HUES6 (cell line): ENCODE data around the gene DGCR2.
A peak's percentile ranks its signal among the peaks of the same experiment; 100 is the strongest.

ENCODE experiments used
- H3K27ac ChIP-seq: 2 replicates; pipeline ENCODE4 v1.7.0; 2013; ENCODE audit warnings: low read depth, mild to moderate bottlenecking, low read length, inconsistent platforms
- H3K27me3 ChIP-seq: 2 replicates; pipeline ENCODE4 v1.6.1; 2013; ENCODE audit warnings: low read length; ENCODE audit not compliant: control insufficient read depth, insufficient read depth
- H3K36me3 ChIP-seq: 2 replicates; pipeline ENCODE4 v1.6.1; 2013; ENCODE audit warnings: low read length; ENCODE audit not compliant: control insufficient read depth, insufficient read depth
- H3K4me1 ChIP-seq: 2 replicates; pipeline ENCODE4 v1.6.1; 2013; ENCODE audit warnings: low read length; ENCODE audit not compliant: control insufficient read depth, insufficient read depth
- H3K4me3 ChIP-seq: 2 replicates; pipeline ENCODE4 v1.5.1; 2013; ENCODE audit warnings: low read depth, low read length
- H3K9ac ChIP-seq: one replicate; pipeline ENCODE4 v1.6.1; 2013; ENCODE audit warnings: mild to moderate bottlenecking, low read length
- H3K9me3 ChIP-seq: 2 replicates; pipeline ENCODE4 v1.6.1; 2013; ENCODE audit warnings: low read depth, low read length; ENCODE audit not compliant: control insufficient read depth, insufficient read depth

The DGCR2 gene

DNA sequence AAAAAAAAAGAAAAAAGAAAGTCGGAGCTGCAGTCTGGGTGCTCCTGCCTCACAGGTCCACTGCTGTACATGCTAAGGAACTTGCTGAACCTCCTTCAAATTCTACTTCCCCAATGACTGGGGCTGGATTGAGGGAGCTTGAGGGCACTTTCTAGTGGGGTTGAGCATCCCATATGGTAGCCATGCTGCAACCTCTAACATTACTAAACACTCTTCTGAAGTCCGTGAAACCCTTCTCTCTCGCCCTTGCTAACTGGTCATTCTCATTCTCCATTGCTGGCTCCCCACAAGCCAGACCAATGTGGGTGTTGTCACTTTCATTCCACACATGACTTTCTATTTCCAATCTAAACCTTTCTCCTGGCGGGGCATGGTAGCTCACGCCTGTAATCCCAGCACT is 21.0 kb upstream of the DGCR2 start:
- H3K27ac ChIP-seq = no peak overlapping the region
- H3K27me3 ChIP-seq = peaks cover 24% of the 10 kb centered on the region
- H3K36me3 ChIP-seq = peaks cover 44% of the 10 kb centered on the region
- H3K4me3 ChIP-seq = peak overlapping the region; percentile 80; the same call in 1 of the 2 replicates
- H3K4me1 ChIP-seq = peaks cover 3% of the 10 kb centered on the region
- H3K9ac ChIP-seq = no peak overlapping the region
- no peaks in the 10 kb centered on the region for H3K9me3 ChIP-seq

DNA sequence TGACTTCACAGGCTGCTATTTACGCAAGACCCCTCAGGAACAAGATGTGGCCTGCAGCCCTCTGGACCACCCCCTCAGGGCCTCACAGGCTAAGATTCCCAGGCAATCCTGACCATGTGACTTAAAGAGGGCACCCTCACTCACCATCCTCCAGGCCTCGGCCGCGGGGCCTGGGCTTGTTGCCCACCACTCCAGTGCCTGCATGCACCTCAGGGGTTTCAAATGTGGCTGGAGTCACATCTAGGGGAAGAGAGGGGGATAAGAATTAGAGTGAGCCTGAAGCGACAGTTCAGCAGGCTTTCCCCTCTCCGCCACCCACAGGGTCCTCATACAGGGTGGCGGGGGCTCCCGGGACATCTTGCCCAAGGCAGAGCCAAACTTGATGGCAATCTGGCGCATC is 20.2 kb upstream of the DGCR2 start:
- no peak overlapping the region for H3K9ac ChIP-seq
- peaks cover 16% of the 10 kb centered on the region for H3K27me3 ChIP-seq
- H3K27ac ChIP-seq = no peak overlapping the region
- peaks cover 53% of the 10 kb centered on the region for H3K36me3 ChIP-seq
- no peaks in the 10 kb centered on the region for H3K9me3 ChIP-seq
- H3K4me1 ChIP-seq = peaks cover 3% of the 10 kb centered on the region
- H3K4me3 ChIP-seq = no peak overlapping the region

DNA sequence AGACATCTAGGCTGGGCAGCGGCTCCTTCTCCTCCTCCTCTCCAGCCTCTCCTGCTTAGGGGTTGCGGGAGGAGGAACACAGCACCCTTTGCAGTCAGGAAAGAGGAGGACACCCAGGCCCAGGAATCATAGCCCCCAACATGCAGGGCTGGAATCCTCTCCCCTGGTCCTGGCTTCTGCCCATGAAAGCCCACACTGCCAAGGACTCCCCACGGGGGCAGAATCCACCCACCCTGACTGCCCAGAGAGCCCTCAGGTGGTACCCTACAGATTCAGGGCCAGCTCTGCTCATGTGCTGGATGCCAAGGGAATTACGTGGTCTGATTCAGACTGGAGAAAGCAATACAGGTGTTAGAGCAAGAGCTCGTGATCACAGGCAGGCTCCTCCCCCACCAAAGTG is 17.8 kb upstream of the DGCR2 start:
- no peaks in the 10 kb centered on the region for H3K9me3 ChIP-seq
- no peak overlapping the region for H3K4me3 ChIP-seq
- no peak overlapping the region for H3K27ac ChIP-seq
- H3K27me3 ChIP-seq = no peaks in the 10 kb centered on the region
- H3K9ac ChIP-seq = no peak overlapping the region
- H3K36me3 ChIP-seq = peaks cover 73% of the 10 kb centered on the region
- H3K4me1 ChIP-seq = peaks cover 3% of the 10 kb centered on the region; the same call in 1 of the 2 replicates

DNA sequence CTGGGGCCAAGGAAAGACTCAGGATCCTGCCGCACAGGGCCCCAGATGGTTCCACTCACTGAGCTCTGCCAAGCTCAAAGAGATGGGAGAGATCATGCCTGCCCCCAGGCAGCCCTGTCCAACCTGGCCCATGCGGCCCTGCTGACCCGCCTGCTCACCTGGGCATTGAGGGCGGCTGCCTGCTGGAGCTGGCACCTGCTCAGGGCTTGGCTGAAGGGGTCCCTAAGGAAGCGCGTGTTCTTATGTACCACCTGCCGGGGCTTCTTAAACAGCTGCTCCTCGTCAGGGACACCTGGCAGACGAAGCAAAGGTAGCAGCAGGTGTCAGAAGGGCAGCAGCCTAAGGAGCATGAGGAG is 16.8 kb upstream of the DGCR2 start:
- no peaks in the 10 kb centered on the region for H3K27me3 ChIP-seq
- no peak overlapping the region for H3K9ac ChIP-seq
- peaks cover 83% of the 10 kb centered on the region for H3K36me3 ChIP-seq
- no peak overlapping the region for H3K4me3 ChIP-seq
- H3K27ac ChIP-seq = no peak overlapping the region
- H3K4me1 ChIP-seq = peaks cover 3% of the 10 kb centered on the region; the same call in 1 of the 2 replicates
- no peaks in the 10 kb centered on the region for H3K9me3 ChIP-seq

DNA sequence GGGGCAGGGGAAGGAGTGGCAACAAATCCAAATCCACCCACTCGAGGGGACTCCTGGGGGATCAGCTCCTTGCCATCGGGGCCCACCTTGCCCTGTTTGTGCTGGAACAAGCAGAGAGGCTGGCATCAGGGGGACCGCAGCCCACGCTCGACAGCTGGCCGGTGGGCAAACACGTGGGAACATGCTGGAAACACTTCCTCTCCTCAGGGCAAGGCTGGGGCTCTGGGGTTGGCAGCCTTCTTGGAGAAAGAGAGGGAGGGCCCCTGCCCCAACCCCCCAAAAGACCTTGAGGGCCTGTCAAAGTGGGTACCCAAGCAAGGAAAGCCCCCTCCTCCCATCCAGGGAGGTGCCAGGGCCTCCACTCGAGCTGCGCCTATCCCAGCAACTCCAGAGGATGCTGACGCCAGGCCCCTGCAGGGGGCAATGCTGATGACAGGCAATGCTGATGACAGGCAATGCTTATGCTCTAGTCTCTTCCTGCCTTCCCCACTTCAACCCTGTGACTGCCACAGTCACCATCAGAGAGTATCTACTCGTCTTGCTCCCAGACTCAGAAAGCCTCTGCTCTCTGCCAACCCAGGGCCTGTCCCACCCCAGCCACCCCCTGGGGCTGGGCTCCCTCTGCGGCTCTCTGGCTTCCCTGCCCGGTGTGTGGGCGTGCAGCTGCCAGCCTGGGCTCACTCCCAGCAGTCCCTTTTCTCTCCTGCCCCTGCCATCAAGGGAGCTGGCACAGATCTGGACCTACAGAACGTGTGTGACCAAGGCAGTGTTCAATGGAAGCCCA is 16.2 kb upstream of the DGCR2 start:
- H3K9ac ChIP-seq = no peak overlapping the region
- no peaks in the 10 kb centered on the region for H3K4me1 ChIP-seq
- H3K36me3 ChIP-seq = peaks cover 89% of the 10 kb centered on the region

DNA sequence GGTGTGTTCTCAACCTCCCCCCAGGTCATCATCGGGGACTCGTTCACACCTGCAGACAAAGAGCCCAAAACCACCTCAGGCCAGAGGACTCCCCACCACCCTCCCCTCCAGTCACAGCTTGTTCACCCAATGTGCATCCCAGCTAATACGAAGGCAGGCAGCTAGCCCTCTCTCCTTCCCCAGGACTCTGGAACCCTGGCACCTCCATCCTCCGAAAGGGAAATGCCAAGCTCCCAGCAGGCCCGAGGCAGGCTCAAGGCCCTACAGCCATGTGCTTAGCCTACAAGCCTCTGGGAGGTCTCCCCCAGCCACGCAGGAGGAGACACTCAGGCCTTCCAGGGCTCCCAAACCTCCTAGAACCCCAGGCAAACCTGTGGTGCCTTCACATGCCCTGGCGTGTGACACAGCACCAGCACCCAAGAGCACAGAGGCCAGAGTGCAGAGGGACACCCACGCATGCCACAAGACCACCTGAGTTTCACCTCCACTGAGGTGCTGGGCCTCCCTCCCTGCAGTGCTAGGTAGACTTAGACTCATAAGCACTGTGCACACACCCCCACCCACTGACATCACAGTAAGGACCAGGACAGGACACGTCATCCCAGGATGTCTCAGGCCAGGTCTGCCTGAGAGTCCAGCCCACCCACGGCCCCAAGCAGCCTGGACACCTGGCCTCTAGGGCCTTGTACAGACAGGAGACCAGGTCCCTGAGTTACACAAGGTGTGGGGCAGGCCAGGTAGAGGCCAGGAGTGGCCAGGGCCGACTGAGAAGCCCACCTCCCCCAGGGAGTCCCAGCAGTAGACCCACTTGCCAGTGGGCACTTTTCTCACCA is 15.4 kb upstream of the DGCR2 start:
- H3K27ac ChIP-seq = no peak overlapping the region

More for the DNA sequence above, 16.2 kb upstream of the DGCR2 start:
- Histone ChIP-seq H3K4me3 (no peak overlapping the region), H3K27me3 (no peaks in the 10 kb centered on the region), H3K9me3 (no peaks in the 10 kb centered on the region), H3K27ac (no peak overlapping the region)

DNA sequence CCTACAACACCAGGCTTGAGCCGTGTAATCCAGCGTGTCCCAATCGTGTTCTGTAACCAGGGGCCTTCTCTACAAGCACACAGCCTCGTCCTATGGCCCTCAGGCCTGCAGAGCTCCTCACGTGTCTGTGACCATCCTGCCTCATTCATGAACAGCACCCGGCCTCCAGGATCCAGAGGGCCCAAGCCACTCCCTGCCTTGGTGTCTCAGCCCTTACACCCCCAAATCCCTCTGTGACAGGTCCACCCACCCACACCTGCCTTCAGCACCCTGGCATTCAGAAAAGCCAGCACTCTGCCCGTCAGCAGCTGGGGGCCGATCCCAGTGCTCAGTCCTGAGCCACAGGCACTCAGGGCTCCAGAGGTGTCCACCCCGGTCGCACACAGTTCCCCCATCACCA is 14.7 kb upstream of the DGCR2 start:
- H3K36me3 ChIP-seq = peaks cover 94% of the 10 kb centered on the region
- no peaks in the 10 kb centered on the region for H3K27me3 ChIP-seq
- H3K4me1 ChIP-seq = no peaks in the 10 kb centered on the region
- no peak overlapping the region for H3K4me3 ChIP-seq
- H3K27ac ChIP-seq = no peak overlapping the region
- H3K9ac ChIP-seq = no peak overlapping the region
- H3K9me3 ChIP-seq = no peaks in the 10 kb centered on the region

More for the DNA sequence above, 15.4 kb upstream of the DGCR2 start:
- H3K4me3 ChIP-seq = no peak overlapping the region
- H3K4me1 ChIP-seq = no peaks in the 10 kb centered on the region
- H3K9me3 ChIP-seq = no peaks in the 10 kb centered on the region
- H3K36me3 ChIP-seq = peaks cover 95% of the 10 kb centered on the region
- no peak overlapping the region for H3K9ac ChIP-seq
- H3K27me3 ChIP-seq = no peaks in the 10 kb centered on the region

DNA sequence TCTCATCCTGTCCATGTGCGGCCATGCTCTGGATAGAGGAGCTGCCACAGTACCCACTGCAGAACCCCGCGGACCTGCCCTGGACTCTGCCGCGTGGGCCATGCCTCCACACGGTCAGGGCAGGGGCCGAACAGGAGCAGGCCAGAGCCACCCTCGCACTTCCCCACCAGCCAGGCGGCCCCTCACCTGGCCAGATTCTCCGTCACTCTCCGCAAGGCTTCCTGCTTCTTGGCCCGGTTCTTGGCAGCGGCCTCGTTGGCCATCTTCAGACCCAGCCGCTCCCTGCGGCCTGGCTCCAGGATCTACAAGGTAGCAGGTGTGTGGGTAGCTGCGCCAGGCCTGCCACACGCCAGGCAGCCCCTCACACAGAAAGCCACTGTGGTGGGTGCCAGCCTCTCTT is 12.7 kb upstream of the DGCR2 start:
- peaks cover 82% of the 10 kb centered on the region for H3K36me3 ChIP-seq

DNA sequence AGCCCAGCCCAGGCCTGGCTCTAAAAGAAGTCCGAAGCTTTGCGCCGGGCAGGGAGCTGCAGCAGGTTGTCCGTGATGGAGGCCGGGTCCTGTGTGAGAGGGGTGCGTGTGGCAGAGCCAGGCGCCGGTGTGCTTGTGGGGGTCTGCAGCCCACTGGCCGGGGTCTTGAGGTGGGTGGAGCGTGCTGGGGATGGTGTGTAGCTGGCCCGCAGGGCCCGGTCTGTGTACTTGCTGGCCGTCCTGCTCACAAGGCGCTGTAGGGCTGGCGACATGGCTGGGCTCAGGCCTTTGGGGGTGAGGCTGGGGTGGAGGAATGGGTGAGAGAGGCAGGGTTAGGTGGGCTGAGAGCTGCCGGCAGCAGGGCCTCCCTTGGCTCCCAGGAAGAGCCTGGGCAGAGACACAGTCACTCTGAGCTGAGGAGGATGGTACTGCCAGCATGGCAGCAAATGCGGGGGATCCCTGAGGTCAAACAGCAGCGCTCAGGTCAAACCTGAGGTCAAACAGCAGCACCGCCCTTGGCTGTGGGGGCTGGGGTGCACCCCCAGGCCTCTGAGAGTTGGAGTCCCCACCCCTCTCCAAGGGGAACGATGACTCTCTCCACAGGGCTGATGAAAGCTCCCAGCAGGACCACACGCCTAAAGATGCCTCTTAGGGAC is 12.1 kb upstream of the DGCR2 start:
- H3K36me3 ChIP-seq = peaks cover 76% of the 10 kb centered on the region
- no peaks in the 10 kb centered on the region for H3K9me3 ChIP-seq
- H3K4me3 ChIP-seq = no peak overlapping the region
- H3K27me3 ChIP-seq = no peaks in the 10 kb centered on the region
- no peak overlapping the region for H3K9ac ChIP-seq
- no peaks in the 10 kb centered on the region for H3K4me1 ChIP-seq
- H3K27ac ChIP-seq = no peak overlapping the region

More for the DNA sequence above, 12.7 kb upstream of the DGCR2 start:
- H3K4me3 ChIP-seq = no peak overlapping the region
- H3K9me3 ChIP-seq = no peaks in the 10 kb centered on the region
- H3K9ac ChIP-seq = no peak overlapping the region
- H3K27me3 ChIP-seq = no peaks in the 10 kb centered on the region
- H3K27ac ChIP-seq = no peak overlapping the region
- H3K4me1 ChIP-seq = no peaks in the 10 kb centered on the region

DNA sequence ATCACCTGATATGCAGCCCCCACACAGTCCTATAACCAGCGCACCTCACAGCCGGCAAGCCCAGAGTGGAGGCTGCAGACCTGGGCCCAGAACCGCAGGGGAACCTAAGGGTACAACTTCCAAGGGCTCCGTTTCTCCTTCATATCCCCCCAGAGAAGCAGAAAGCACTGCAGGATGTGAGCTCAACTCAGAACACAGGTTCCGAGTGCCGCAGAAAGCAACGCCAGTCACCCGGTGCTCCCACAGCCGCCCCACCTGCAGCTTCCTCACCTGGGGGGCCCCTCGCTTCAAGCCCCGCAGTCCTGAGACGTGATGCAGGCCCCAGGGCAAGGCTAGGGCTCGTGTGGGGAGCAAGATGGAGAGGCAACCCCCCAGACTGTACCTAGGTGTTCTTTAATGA is 11.3 kb upstream of the DGCR2 start:
- peak overlapping the region; percentile 6 for H3K9ac ChIP-seq
- H3K27ac ChIP-seq = no peak overlapping the region
- H3K9me3 ChIP-seq = no peaks in the 10 kb centered on the region
- H3K36me3 ChIP-seq = peaks cover 68% of the 10 kb centered on the region
- H3K4me3 ChIP-seq = no peak overlapping the region
- no peaks in the 10 kb centered on the region for H3K4me1 ChIP-seq
- H3K27me3 ChIP-seq = no peaks in the 10 kb centered on the region
